H4 (cell line): ENCODE measurements around the gene LHFPL3. TPM values are rescaled to one million over a fixed set of nuclear protein-coding genes. Genes with fewer than 3 reads are reported as not detected.

Source experiments
- DNase-seq: peaks from one replicate; pipeline ENCODE4 v3.0.0-alpha.2; 2015; ENCODE audit warnings: low spot score
- total RNA-seq: library from RNA; depleted of rRNA; stranded (reverse); fragments of >200 nt; shearing (Covaris generic); gene quantifications from 2 replicates; pipeline ENCODE4 v1.2.3, GENCODE V29; 2014

Gene LHFPL3
- total RNA-seq, 1 experiment from 2014 or later, result 0.43 TPM

DNA sequence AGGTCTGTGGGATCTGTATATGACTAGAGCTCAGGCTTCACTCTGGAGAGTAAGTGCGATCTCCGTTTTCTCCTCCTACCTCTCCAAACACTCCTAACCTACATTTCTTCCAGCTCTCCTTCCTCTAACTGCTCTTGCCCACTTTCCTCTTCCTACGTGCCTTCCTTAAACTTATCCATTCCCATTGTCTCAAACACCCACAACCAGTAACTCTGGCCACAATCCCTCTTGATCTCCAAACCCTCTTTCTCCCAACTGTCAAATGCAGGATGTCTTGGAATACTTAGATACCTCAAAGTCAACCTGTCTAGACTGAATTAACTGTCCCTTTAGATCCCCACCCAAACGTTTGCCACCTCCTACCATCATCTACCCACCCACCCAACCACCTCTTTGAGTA is 471.9 kb downstream of the LHFPL3 start:
- no peak for DNase-seq

DNA sequence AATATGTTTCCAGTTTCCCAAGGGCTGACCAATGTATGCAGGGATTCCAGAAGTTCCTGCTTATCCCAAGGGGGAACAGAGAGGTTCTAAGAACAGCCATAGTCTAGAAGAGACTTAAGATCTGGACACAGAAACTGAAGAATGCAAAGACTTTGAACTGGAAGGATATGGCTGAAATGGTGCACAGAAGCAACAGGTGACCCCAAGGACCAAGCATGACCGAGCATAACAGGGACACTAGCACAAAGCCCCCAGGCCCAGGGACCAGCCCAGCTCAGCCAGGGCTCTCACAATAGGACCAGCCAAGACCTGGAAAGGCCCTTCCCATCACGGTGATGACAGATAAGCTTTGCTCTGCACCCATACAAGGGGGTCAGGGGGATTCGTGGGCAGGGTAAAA is 472.6 kb downstream of the LHFPL3 start:
- DNase-seq, result no peak

DNA sequence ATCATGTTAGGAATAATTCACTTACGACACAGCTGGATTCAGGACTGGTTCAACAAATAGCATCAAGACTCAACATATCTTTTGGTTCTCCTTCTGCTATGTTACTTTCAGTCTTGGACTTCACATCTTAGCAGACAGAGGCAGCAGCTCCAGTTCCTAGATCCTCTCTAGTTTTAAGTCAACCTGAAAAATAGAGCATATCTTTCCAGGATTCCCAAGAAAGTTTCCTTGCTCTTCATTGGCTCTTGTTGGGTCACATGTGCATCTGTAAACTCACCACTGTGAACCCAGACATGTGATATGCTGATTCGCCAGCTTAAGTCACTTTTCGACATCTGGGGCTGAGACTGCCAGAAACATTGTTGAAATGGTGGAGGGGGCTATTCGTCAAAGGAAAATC is 475.5 kb downstream of the LHFPL3 start:
- DNase-seq, result no peak

DNA sequence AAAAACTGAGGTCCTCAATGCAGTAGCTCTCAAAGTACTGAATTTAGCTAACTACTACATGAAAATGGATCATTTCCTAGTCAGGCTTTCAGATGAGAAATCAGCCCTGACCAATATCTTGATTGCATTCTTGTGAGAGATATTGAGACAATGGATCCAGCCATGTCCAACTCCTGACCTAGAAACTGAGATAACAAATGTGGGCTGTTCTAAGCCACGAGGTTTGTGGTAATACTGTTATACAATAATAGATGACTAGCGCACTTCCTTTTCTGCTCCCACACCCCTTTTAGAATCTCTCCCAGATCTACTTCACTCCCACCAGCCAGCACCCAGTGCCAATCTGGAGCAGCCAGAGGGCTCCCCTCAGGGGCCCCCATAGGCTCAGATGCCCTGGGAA is 476.3 kb downstream of the LHFPL3 start:
- no peak for DNase-seq

DNA sequence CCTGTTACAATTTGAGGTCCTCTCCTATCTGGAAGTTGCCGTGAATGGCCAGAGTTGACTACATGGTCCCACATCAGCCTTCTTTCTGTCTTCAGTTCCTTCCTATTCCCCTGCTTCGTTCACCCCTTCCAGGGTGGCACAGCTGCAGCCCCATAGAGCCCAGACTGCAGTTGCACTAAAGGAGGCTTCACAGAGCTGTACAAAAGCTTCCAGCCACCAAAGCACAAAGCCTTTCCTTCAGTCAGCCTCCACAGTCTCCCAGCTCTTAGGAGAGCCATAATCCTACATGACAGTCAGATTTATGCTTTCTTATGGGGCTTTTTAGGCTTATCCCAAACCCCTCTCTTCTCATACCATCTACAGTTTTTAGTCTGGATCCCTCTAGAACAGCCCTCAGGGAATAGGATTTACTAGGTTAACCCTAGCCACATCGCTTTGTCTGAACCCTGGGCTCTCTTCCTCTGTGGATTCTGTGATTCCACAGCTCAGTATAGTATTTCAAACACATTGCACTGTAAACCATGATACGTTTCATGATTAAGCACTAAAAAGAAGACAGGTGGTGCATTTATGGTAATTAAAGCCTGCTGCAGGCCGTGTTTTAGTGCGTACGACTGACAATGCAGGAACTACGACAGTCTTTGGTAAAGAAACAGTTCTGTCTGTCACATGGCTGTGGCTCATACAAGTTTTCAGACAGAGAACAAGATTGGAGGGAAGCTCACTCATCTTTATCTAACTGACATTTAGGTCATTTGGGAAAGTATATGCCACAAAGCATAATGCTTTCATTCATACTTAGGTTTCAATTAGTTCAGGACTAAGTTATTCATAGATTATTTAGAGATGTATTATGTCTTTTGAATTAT is 477.3 kb downstream of the LHFPL3 start:
- no peak for DNase-seq

DNA sequence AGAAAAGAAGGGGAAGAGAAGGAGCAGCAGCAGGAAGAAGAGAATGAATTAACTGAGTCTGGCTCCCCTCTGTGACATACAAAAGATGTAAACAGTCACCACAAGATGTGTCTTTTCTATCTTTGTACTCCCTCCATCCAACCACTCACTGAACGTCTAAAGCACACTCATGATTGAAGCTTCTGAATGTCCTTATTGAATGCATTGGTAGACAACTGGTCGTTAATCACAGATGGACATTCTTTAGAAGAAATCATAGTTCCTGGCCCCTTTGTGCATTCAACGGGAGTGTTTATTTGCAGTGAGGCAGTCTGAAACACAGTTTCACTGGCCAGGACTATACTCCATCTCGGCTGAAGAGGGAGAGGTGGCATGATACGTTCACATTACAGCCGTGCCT is 479.3 kb downstream of the LHFPL3 start:
- no peak for DNase-seq

DNA sequence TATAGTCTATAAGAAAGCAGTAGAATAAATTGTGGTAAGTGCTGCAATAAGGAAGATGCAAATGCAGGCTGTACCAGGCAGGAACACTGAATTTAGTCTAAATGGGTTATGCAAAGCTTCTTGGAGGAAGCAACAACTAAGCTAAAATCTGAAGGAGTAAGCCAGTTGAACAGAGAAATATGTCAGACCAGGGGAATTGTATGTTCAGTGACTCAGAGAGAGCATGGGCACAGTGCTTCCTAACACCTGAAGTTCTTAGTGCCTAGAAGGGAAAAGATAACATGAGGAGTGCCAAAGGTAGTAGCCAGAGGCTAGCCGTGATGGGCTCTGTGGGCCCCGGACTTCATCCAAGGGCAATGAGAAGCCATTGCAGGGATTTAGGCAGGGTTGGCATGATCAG is 481.5 kb downstream of the LHFPL3 start:
- no peak for DNase-seq

DNA sequence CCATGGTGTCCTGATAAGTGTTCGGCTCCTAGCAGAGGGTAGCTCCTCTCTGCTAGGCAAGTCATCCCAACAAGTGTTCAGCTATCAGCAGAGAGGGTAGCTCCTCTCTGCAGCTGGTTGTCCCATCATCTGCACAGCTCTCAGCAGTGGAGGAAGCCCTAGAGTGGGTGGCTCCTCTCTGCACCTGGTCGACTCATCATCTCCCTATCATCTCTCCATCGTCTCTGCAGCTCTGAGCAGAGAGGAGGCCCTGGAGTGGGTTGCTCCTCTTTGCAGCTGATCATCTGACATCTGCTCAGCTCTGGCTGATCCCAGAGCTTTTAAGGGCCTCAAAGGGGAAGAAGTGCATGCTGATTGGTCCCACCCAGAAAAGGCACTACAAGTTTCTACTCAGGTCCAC is 485.7 kb downstream of the LHFPL3 start:
- DNase-seq, result no peak

DNA sequence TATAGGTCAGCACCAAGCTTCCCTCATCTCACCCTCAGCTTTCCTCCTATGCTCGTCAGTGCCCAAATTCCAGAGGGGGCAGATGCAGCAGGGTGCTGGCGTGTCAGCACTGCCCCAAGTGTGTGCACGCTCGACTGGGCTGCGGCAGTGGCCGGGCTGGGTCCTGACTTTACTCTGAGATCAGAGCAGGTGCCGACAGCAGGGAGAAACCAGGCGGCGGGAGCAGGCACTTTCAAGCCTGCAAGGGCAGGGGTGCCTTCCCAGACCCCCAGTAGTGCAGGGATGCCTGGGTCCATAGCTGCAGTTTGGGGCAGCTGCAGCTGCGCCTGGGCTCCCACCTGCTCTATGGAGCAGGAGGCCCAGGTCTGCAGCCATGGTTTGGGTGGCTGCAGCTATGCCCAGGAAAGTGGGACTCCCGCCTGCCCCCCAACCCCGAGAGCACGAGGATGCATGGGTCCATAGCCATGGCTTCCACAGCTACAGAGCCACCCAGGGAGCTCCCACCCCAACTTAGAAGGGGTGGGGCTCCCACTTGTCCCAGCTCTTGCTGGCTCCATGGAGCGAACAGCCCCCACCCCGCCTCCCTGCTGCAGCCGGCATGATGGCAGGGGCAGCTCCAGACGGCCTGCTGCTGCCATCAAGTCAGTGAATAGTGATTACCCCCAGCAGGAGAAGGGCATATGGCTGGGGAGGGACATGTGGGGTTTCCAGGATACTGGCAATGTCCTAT is 486.4 kb downstream of the LHFPL3 start:
- DNase-seq, result no peak

DNA sequence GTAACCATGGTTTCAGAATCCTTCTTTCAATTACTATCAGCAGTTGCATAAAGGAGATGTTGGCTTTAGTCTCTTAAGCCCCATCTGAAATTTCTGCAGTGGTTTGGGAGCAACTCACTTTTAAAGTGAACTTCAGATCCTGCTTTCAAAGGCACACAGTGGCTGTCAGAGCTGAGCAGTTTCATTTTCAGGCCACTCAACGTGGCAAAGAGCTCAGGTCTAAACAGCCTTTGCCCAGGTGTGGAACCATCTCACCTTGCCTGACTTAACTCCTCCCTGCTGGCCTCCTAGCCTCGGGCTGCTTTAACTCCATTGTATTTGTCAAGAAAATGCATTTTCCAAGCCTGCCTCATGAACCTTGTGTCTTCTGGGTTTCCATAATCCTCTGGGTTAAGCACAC is 488.1 kb downstream of the LHFPL3 start:
- no peak for DNase-seq

DNA sequence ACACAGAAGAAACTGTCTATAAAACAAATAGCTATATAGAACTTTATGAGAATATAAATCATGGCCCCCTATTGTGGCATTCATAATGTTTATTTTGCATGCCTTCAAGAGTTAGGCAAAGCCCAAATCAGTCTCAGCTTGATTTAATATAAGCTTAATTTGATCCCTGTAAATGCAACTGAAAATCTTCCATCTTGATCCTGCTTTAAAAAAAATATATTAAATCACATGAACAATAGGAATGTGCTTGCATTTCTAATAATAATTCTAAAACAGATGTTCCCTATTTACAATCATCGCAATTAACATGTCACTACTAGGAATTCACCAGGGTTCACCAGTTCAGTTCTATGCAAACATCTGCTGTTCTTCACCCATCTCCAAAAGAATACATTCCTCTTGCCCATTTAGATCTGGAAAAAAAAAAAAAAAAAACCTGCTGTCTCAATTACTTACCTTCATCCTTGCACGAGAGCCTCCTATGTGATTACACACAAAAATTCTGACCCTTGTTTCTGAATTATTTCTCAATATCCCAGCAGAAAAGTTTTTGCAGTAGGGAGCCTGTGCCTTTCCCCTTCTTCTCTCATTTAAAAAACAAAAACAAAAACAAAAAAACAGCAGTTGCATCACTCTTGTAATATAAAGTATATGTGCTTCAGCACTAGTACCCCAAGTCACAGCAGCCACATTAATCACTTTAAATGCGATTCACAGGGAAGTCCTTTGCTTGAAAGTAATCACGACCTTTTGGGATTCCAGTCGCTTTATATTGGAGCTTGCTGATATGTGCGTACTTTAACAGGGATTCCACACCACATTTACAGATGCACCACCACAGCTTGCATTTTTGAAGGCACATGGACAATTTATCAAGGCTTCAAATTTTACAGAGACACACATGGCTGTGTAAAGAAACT is 490.8 kb downstream of the LHFPL3 start:
- no peak for DNase-seq

DNA sequence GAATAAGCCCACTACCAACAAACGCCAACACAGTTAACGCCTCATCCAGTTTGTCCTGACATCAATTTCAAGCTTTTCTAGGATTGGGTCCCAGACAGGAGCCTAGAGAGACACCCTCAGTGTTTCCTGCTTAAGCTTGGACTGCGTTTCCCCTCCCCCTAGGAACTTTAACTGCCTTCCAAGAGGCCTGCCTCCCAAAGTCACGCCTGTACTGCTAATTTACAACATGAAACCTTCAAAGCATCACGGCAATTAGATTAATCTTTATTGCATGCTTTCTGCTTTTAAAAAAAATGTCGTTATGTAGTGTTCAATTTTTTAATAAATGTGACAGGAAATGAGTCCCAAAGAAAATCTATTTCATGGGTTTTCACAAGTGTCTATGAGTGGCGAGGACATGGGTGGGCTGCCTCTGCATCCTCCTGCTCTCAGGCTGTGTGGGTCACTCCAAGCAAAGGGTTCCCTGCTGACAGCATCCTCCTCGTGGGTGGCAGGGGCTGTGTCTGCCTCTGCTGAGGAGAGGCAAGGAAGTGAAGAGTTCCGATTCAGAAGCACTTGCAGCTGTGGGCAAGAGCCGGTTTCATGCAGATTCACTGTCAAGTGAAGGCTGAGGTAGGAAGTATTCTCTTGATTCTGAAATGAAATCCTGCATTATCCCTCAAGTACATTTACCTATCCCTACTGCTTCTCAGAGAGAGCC is 492.6 kb downstream of the LHFPL3 start:
- DNase-seq, result no peak

DNA sequence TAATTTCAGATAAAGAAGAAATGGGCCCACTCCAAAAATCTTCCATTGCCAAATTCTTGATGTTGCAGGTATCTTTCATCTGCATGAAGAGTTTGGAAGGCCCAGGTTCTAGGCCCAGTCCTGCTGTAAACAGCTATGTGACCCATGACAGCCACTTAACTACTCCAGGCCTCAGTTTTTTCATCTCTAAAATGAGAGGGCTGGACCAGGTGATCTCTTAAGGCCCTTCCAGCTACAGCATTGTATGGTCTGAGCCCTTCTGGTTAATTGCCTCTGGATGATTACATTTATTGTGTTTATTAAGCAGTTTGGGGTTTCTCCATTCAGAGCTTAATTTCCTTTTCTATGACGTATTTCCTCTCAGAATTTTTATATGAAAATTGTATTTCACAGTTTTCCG is 494.8 kb downstream of the LHFPL3 start:
- no peak for DNase-seq

DNA sequence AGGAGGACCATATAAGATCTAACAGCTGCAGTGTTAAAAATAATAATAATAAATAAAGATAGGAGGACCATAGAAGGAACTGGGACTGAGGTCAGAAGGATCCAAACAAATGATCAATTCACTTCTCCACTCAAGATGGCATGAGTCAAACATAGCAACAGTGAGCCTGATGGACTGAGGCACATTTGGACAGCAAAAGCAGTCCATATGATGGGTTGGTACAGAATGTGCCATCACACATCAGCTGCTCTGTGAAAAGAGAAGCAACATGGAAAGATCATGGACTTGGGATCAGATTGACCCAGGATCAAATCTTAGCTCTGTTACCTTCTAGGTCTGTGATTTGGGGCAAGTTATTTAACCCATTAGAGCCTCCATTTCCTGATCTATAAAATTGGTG is 496.7 kb downstream of the LHFPL3 start:
- DNase-seq, result no peak

DNA sequence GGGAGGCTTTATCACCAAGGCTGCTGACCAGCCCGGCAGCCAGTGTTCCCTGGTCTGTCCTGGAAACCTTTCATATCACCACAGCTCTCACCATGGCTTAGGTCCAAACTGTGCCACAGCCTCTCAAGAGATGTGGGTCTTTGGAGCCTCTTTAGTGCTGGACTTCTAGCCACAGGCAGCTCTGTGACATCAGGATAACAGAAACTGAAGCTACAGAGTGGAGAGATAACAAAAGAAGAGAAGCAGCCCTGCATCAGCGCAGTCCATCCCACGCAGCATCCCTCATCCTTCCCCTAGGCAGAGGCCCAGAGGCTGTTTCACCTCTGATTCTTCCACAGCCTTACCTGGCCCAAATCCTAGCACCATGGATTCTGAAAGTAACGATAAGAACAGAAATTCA is 497.7 kb downstream of the LHFPL3 start:
- no peak for DNase-seq

DNA sequence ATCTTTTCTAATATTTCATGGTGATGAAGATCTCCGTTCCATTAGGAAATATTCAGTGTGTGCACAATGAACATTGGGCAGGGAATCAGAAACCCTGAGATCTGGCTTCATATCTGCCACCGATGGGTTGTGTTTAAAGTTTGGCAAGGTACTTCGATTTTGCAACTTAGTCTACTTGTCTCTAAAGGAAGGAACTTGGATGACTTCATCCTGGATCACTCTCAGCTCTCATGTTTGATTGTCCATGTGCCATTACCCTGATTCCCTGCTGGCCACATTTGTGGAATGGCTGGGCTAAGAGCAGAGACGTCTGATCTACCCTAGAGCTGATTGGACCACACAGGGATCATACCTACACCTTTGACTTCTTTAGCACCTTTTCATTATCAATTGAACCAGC is 508.6 kb downstream of the LHFPL3 start:
- no peak for DNase-seq

DNA sequence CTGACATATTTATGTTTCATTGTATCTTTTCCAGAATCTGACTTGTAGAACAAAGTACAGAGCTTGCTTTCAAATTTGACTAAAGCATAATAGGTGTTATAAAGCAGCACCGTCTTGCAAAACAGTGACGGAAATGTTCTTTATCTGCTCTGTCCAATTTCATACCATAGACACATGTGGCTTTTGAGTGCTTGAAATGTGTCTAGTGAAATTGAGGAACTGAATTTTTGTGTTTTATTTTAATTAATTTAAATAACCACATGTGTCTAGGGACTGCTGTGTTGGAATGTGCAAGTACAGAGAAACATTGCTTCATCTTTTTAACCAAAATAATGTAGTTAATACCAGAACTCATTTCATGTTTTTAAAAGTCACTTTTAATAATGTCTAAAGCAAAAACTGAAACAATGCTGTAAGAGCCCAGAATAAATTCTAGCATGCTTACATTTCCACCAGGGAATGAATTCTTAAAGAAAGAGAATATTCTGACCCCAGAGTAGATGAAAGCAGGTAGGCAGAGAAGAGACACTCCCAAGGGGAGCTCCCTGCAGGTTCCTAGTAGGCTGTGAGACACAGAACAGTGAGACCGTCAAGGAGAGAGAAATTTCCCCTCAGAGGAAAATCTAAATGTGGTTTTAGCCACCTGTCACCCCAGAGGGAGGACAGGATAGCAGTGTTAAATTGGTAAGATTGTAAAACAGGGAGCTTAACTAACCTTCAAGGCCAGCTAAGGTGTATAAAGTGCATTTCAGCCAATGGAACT is 510.3 kb downstream of the LHFPL3 start:
- DNase-seq, result no peak

DNA sequence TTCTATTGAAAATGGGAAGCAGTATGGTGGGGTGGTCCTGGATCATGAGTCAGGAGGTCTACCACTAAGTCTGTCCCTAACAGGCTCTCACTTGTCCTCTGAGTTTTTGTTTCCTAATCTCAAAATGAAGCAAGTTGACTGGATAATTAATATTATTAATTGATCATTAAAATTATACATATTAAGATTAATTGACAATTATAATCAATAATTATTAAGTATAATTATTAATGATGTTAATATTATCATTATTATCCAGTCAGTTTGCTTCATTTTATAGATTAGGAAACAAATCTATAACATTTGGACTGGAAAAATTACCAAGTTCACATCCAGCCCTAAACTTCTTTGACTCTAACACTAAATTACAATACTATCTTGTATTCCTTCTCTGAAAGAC is 511.4 kb downstream of the LHFPL3 start:
- no peak for DNase-seq

DNA sequence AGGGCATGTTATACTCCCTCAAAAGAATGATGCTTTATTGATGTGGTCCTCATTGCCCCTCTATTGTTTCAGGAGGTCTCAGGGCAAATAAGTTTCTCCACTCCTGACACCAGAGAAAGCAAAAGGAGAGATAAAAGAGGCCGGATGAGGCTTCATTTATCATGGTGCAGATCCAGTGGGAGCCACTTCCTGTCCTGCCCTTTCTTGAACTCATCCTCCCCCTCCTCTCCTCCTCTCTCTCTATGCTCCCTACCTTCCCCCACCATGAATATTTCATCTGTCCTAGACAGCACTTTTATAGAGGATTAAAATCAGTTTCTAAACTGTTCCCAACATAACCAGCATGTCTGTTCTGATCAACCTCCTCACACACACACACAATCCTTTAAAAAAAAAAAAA is 513.4 kb downstream of the LHFPL3 start:
- DNase-seq, result no peak

DNA sequence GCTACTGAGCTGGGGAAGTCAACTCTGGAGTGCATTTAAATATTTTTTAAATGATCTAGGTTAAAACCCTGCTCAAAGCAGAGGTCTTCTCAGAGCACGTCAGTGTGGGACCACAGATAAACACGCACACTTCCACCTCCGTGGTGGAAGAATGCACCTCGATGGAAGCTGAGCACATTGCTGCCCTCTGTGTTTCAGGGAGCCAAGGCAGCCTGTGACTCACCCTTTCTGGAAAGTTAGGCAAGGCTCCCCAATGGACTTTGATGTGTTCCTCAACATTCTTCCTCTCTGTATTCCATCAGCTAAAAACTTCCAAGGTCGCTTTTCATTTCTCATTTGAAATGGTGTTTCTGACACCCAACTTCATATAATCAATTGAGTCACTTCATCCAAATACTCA is 514.8 kb downstream of the LHFPL3 start:
- no peak for DNase-seq

DNA sequence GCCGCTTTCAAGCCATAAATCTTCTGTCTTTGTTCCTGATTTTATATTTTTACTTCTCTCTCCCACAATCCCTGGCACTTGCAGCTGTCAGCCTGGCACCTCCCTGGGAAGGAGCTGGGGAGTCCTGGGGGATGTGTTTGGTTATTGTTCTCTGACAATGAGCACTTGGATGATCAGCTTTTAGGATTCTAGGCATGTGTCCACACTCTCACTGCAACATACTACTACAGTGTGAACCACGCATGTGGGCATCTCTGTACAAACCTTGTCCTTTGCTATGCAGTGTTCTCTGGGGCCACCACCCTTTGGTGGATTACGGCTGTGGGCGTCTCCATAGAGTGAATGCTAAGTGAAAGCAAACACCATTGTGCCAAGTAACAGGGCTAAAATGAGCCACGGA is 517.2 kb downstream of the LHFPL3 start:
- DNase-seq, result no peak
